ENCODE results near the gene WWC2.

DNA sequence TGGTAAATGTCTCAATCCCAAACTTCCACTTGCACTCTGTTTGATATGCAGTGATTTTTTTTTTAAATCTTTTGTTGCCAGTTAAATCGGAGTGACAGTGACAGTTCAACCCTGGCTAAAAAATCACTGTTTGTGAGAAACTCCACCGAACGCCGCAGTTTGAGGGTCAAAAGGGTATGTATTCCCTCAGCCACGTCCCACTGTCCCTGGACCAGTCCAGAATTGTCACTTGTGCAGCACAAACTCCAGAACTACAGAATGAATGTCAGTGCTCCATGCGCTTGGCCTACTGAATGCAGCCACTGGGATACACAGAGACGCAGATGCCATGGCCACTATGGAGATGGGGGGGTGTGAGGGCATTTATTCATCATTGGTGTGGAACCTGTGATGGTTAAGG, 186.8 kb downstream of the WWC2 start:
- TF ChIP-seq, protein P1, sequence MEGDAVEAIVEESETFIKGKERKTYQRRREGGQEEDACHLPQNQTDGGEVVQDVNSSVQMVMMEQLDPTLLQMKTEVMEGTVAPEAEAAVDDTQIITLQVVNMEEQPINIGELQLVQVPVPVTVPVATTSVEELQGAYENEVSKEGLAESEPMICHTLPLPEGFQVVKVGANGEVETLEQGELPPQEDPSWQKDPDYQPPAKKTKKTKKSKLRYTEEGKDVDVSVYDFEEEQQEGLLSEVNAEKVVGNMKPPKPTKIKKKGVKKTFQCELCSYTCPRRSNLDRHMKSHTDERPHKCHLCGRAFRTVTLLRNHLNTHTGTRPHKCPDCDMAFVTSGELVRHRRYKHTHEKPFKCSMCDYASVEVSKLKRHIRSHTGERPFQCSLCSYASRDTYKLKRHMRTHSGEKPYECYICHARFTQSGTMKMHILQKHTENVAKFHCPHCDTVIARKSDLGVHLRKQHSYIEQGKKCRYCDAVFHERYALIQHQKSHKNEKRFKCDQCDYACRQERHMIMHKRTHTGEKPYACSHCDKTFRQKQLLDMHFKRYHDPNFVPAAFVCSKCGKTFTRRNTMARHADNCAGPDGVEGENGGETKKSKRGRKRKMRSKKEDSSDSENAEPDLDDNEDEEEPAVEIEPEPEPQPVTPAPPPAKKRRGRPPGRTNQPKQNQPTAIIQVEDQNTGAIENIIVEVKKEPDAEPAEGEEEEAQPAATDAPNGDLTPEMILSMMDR (IDR thresholded peaks at IDR 0.05) = no peak
- no peak for TF ChIP-seq POLR2A (IDR thresholded peaks at IDR 0.05)
